ENCODE data around the gene ACSBG1. TPM values are rescaled to one million over a fixed set of nuclear protein-coding genes. Genes with fewer than 3 reads are reported as not detected.

ACSBG1 gene
- polyA plus RNA-seq, 1 donor from 2014 or later = 0.32 TPM

DNA sequence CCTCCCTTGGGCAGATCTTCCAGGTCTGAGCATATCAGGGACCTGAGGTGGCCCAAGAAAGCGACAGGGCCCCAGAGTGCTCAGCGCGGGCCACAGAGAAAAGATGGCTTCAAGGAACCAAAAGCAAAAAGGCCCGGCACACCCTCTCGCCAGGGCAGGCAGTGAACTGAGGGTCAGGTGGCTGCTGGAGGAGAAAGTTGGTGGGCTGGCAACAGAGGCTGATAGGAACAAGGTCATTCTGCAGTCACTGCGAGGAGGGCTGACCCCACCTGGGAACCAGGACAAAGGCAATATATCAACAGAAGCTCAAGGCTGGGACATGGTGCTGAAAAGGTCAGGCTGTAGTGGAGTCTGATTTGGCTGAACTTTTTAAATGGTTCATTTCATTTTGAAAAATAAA is 2.8 kb upstream of the ACSBG1 start:
- H3F3A ChIP-seq (ENCODE audit: insufficient read depth, low read length, poor library complexity, severe bottlenecking) = no peaks in the 10 kb centered on the region
- no peak overlapping the region for H3K4me3 ChIP-seq (ENCODE audit: low read length)
- H3K36me3 ChIP-seq (ENCODE audit: insufficient read depth, low read length) = no peaks in the 10 kb centered on the region
- no peak overlapping the region for H3K9ac ChIP-seq (ENCODE audit: low read length)
- TF ChIP-seq SMC3 (conservative IDR thresholded peaks at IDR 0.05; ENCODE audit: poor library complexity) = no peak
- TF ChIP-seq RAD21 (conservative IDR thresholded peaks at IDR 0.05) = no peak
- TF ChIP-seq TAF1 (IDR thresholded peaks at IDR 0.05; ENCODE audit: low read depth) = no peak
- no peak for TF ChIP-seq MXI1 (conservative IDR thresholded peaks at IDR 0.05; ENCODE audit: poor library complexity, severe bottlenecking)
- TF ChIP-seq EZH2 (IDR thresholded peaks at IDR 0.05; ENCODE audit: borderline replicate concordance, insufficient read depth, low read length, poor library complexity, severe bottlenecking) = no peak
- TF ChIP-seq POLR2AphosphoS5 (IDR thresholded peaks at IDR 0.05) = no peak
- TF ChIP-seq, protein P1, sequence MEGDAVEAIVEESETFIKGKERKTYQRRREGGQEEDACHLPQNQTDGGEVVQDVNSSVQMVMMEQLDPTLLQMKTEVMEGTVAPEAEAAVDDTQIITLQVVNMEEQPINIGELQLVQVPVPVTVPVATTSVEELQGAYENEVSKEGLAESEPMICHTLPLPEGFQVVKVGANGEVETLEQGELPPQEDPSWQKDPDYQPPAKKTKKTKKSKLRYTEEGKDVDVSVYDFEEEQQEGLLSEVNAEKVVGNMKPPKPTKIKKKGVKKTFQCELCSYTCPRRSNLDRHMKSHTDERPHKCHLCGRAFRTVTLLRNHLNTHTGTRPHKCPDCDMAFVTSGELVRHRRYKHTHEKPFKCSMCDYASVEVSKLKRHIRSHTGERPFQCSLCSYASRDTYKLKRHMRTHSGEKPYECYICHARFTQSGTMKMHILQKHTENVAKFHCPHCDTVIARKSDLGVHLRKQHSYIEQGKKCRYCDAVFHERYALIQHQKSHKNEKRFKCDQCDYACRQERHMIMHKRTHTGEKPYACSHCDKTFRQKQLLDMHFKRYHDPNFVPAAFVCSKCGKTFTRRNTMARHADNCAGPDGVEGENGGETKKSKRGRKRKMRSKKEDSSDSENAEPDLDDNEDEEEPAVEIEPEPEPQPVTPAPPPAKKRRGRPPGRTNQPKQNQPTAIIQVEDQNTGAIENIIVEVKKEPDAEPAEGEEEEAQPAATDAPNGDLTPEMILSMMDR (IDR thresholded peaks at IDR 0.05; ENCODE audit: poor library complexity, severe bottlenecking) = no peak
- TF ChIP-seq EP300 (conservative IDR thresholded peaks at IDR 0.05; ENCODE audit: poor library complexity, severe bottlenecking) = no peak
- H2AFZ ChIP-seq (ENCODE audit: low read depth, low read length) = no peak overlapping the region
- H3K9me2 ChIP-seq (ENCODE audit: insufficient read depth, low read length) = no peaks in the 10 kb centered on the region
- no peaks in the 10 kb centered on the region for H3K79me2 ChIP-seq (replicated peaks; ENCODE audit: insufficient read depth, low read length)
- no peaks in the 10 kb centered on the region for H3K9me3 ChIP-seq (ENCODE audit: low read length)
- H3K4me2 ChIP-seq (ENCODE audit: low read length) = no peak overlapping the region
- H3K27ac ChIP-seq (ENCODE audit: low read length) = no peak overlapping the region
- H4K20me1 ChIP-seq (ENCODE audit: insufficient read depth) = no peaks in the 10 kb centered on the region
- no peaks in the 10 kb centered on the region for H3K27me3 ChIP-seq (ENCODE audit: insufficient read depth, low read depth, low read length)

DNA sequence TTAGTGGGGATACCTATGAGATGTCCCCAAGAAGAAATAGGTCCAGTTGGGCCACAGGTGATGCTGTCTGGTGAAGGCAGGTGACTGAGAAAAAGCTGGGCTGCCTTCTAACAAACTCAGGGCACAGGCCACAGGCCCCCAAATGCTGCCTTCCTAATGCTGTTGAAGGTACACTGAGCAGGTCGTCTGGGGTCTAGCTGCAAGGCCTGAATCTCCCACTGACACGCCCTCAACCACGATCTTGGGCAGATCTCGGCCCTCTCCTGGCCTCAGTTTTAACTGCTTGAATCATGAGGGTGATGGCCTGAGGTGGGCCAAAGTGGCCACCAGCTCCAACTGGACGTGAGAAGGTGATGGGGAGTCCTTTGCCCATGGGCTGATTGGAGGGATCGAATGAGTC is 2.1 kb upstream of the ACSBG1 start:
- Histone ChIP-seq H3K9me3 (ENCODE audit: low read length) (no peaks in the 10 kb centered on the region), H3K9ac (ENCODE audit: low read length) (no peak overlapping the region), H4K20me1 (ENCODE audit: insufficient read depth) (no peaks in the 10 kb centered on the region), H3K9me2 (ENCODE audit: insufficient read depth, low read length) (no peaks in the 10 kb centered on the region), H3K27me3 (ENCODE audit: insufficient read depth, low read depth, low read length) (no peaks in the 10 kb centered on the region), H3K4me2 (ENCODE audit: low read length) (no peak overlapping the region), H3F3A (ENCODE audit: insufficient read depth, low read length, poor library complexity, severe bottlenecking) (no peaks in the 10 kb centered on the region), H3K4me3 (ENCODE audit: low read length) (no peak overlapping the region), H3K27ac (ENCODE audit: low read length) (no peak overlapping the region), H3K36me3 (ENCODE audit: insufficient read depth, low read length) (no peaks in the 10 kb centered on the region), H2AFZ (ENCODE audit: low read depth, low read length) (no peak overlapping the region), H3K79me2 (replicated peaks; ENCODE audit: insufficient read depth, low read length) (no peaks in the 10 kb centered on the region)
- TF ChIP-seq, protein P1 (IDR thresholded peaks at IDR 0.05; ENCODE audit: poor library complexity, severe bottlenecking) = no peak
- no peak for TF ChIP-seq SMC3 (conservative IDR thresholded peaks at IDR 0.05; ENCODE audit: poor library complexity)
- no peak for TF ChIP-seq RAD21 (conservative IDR thresholded peaks at IDR 0.05)
- TF ChIP-seq MXI1 (conservative IDR thresholded peaks at IDR 0.05; ENCODE audit: poor library complexity, severe bottlenecking) = no peak
- TF ChIP-seq EZH2 (IDR thresholded peaks at IDR 0.05; ENCODE audit: borderline replicate concordance, insufficient read depth, low read length, poor library complexity, severe bottlenecking) = no peak
- no peak for TF ChIP-seq EP300 (conservative IDR thresholded peaks at IDR 0.05; ENCODE audit: poor library complexity, severe bottlenecking)
- TF ChIP-seq TAF1 (IDR thresholded peaks at IDR 0.05; ENCODE audit: low read depth) = no peak
- TF ChIP-seq, protein P2, sequence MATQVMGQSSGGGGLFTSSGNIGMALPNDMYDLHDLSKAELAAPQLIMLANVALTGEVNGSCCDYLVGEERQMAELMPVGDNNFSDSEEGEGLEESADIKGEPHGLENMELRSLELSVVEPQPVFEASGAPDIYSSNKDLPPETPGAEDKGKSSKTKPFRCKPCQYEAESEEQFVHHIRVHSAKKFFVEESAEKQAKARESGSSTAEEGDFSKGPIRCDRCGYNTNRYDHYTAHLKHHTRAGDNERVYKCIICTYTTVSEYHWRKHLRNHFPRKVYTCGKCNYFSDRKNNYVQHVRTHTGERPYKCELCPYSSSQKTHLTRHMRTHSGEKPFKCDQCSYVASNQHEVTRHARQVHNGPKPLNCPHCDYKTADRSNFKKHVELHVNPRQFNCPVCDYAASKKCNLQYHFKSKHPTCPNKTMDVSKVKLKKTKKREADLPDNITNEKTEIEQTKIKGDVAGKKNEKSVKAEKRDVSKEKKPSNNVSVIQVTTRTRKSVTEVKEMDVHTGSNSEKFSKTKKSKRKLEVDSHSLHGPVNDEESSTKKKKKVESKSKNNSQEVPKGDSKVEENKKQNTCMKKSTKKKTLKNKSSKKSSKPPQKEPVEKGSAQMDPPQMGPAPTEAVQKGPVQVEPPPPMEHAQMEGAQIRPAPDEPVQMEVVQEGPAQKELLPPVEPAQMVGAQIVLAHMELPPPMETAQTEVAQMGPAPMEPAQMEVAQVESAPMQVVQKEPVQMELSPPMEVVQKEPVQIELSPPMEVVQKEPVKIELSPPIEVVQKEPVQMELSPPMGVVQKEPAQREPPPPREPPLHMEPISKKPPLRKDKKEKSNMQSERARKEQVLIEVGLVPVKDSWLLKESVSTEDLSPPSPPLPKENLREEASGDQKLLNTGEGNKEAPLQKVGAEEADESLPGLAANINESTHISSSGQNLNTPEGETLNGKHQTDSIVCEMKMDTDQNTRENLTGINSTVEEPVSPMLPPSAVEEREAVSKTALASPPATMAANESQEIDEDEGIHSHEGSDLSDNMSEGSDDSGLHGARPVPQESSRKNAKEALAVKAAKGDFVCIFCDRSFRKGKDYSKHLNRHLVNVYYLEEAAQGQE (IDR thresholded peaks at IDR 0.05; ENCODE audit: borderline replicate concordance) = no peak
- TF ChIP-seq POLR2AphosphoS5 (IDR thresholded peaks at IDR 0.05) = no peak
